HG03139 (cell line): Measurements from ENCODE around the gene OCA2.
"Not testable (repeated sequence)": the region's sequence is repeated elsewhere in the genome, so short reads cannot be mapped to it uniquely, and the experiment has no call there.

Experiments used
- ATAC-seq: cut with Tn5 transposase; IDR thresholded peaks from one replicate; pipeline ENCODE4 v1.9.1; 2021; ENCODE audit not compliant: unreplicated experiment

The OCA2 gene

DNA sequence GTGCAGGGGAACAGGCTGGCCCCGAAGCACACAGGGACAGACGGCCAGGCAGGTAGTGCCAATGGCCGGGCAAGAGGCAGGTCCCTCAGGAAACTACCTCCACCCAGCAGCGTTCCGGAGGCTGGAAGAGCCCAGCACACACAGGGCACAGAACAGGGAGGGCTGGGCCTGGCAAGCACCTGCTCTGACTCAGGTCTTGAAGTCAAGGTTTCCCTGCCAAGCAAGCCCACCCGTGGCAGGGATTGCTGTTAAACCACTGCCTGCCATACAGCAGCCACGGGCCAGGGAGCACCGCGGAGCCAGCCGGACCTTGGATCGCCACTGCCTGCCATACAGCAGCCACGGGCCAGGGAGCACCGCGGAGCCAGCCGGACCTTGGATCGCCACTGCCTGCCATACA, 22.5 kb upstream of the OCA2 start:
- not testable (repeated sequence) for ATAC-seq

DNA sequence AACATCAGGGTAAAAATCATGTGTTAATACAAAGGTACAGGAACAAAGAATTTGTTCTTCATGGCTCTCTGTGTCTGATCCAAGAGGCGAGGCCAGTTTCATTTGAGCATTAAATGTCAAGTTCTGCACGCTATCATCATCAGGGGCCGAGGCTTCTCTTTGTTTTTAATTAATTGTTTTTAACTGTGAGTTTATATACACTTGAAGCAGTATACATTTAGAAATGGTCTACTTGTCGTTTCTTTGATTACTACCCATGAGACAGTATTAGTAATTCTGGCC, 21.2 kb upstream of the OCA2 start:
- no peak for ATAC-seq

DNA sequence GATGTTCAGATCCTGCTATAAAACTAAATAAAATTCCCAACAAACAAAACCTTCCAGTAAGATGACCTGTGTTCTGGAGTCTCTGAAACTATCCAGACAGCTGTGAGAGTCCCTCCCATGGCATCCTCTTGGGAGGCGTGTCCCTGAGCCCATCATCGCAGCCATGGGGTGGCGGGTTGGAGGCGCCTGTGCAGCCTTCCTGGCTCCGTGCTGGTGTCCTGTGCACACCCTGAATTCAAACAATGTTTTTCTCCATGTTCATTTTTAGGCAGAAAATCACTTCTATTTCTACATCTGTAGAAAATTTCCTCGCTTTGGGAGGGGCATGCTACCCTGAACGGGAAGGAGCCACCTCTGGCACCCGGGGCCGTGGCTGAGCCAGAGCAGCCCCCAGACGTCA, 19.4 kb upstream of the OCA2 start:
- ATAC-seq, result no peak

DNA sequence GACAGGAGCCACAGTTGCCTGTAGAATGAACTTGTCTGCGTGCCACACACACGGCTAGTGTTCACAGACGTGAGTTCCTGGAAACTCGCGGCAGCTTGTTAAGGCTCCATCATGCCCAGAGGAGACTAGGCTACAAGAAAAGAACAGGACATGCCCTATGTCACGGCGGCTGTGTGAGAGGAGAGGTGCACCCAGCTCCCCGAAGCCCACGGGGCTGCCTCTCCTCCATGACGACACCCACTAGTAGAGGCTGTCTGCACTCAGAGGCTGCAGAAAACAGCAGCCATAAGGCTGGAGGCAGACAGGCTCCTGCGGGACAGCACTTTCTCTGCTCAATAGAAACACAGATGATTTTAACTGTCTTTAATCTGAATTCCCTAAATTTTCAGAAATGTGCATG, 19.0 kb upstream of the OCA2 start:
- no peak for ATAC-seq

DNA sequence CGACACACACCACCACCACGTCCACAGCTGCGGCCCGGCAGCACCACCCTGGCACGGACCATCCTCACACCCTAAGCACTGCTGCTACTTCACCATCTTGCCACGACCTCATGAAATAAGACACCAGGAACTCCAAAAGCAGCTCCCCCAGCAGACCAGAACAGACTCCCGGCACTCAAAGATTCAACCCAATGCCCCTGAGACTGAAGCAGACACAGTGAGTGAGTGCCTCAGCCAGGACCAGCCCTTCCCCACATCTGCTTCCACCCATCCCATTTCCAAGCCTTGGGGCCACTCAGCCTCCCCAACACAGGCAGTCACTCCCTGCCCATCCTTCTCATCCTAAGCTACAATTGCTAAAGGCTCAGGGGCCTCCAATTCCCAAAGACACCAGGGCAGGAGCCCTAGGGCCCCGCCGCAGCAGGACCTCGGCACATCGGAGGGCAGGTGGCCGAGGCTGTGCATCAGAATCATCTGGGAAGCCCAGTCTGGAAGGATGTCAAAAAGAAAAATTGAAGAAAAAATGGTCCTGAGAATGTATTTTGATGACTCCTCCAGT, 18.4 kb upstream of the OCA2 start:
- no peak for ATAC-seq

DNA sequence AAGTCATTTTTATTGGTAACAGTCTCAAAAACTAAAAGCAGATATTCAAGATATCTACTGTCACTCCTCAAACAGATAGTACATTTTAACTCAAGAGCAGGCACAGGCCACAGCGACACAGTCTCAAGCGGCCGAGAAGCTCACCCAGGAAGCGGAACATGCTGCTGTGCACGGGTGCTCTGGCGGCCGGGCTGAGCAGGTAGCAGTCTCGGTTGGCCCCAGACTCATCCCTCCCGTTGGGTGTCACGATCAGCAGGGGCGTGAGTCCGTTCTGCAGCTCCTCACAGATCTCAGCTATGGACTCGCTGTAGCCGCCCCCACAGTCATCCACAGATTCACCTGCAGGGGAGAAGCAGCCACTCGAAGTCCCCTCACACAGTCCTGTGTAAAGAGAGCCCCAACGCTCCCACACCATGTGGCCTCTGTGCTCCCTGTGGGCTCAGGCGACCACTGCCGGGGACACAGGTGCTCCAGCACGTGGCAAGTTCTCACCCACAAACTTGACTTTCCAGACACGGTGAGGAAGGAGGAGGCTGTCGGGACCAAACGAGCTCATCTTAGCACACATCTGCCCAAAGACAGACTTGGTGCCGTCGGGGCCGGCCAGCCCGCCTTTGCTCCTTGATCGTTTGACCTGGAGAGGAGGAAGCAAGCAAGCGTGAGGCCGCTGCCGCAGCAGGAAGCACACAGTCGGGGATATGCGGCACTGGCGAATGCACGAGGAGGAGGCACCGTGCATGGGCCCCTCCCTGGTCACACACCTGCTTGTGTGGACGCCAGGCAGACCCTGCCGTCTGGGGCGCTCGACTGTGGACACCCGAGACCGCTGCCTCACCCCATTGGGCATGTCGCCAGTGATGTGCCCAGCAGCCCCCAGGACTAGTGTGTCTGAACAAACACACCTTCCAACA, 17.7 kb upstream of the OCA2 start:
- no peak for ATAC-seq

DNA sequence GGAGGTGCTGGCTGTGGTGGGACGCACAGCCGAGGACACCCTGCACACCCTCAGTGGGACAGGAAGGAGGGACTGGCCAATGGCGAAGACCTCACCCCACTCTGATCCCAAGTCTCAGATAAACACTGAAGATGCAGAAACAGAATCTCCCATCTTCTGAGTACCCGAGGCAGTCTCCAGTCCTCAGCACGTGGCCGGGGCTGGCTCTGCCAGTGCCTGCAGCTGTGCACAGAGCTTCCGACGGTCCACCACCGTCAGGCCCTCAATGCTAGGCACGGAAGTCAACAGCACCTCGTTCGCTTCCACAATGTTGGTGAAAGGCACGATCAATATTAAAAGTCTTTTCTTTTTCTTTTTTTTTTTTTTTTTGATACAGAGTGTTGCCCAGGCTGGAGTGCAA, 16.8 kb upstream of the OCA2 start:
- no peak for ATAC-seq

DNA sequence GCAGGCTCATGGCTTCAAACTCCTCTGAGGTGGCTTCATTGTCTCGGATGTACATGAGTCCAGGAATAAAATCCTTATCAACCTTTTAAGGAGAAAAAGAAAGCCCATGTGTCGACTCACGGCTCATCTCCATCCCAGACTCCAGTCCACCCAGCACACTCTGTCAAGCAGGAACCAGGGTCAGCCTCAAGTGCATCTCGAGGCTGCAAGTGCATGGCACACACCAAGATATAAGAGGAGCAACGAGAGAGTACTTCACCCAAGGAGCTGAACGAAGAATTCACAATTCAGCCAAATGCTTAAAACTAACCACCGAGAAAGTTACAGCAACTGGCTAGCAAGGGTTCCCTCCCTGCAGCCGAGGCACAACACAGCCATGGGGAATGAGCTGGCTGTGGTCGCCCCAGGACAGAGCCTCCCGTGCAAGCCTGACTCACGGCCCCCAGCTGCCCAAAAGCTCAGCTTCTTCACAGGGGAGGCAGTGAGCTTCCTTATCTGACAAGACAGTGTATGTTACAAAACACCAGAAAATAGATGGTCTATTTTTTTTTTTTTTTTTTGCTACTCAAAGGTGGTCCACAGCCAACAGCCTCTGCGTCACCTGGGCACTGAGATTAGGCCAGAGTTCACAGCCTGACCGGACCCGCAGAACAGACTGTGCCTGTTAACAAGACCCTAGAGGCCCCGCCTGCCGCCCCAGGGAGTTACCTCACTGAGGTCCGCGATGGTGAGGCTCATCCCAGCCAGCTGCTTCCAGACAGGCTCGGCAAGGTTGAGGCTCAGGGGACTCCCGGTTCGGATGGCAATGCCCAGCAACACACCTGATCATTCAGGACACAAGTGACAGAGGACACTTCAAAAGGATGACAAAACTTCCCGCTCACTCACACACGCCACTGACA, 15.9 kb upstream of the OCA2 start:
- ATAC-seq, result no peak

DNA sequence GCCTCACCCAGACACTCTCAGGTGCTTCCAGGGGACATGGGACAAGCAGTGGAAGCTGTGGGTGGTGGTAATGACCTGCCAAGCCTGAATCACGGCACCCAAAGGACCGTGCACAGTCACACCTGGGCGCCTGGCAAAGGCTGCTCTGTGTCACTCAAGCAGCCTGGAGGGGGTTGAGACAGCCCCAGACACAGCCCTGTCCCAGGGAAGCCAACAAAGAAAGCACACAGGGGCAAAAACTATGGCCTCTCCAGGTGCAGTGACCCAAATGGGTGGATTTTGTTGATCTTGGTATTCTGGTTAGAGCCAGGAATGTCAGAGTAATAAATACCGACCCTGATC, 15.0 kb upstream of the OCA2 start:
- no peak for ATAC-seq

DNA sequence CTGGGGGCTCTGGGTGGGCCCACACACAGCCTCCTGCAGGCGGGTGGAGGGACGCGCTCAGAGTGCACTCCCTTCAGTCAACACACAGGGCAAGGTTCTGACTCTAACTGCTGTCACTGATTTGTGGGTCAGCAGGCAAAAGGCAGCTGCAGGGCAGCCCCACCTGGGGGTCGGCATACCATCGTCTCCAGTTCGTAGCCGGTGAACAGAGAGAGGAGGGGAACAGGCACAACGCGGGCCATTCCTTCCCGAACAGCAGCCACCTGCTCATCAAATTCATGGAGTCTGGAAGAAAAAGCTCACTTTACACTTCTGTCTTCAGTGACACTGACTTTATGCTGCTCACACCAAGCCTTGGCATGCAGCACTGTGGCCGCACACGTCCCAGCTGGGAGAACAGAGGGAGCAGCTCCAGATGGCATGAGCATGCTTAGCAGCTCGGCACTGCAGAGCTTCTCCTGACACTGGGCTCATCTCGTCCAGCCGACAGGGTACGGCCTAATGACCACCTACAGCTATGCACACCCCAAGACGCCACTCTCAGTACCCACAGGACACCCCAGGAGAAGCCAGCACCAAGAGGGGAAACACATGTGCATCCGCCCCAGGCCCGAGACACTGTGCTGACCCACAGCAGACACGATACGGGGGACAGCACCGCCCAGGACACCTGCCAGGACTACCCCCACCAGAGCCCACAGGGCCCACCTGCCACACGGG, 14.4 kb upstream of the OCA2 start:
- no peak for ATAC-seq

DNA sequence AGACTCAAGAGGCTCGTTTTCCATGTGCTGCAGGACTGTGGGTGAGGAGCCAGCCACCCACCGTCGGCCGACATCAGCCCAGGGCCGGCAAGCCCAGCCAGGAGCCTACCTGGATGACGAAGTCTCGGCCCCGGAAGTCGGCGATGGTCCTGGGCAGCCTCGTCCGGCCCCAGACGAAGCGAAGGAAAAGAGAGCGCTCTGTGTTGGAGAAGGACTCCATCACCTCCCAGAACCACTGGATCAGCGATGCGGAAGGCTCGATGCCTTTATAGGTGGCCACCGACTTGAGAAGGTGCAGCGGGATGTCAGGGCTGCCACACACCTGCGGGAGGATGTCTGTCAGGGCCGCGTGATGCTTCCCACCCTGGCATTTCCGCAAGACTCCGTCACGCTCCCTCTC, 13.8 kb upstream of the OCA2 start:
- no peak for ATAC-seq

DNA sequence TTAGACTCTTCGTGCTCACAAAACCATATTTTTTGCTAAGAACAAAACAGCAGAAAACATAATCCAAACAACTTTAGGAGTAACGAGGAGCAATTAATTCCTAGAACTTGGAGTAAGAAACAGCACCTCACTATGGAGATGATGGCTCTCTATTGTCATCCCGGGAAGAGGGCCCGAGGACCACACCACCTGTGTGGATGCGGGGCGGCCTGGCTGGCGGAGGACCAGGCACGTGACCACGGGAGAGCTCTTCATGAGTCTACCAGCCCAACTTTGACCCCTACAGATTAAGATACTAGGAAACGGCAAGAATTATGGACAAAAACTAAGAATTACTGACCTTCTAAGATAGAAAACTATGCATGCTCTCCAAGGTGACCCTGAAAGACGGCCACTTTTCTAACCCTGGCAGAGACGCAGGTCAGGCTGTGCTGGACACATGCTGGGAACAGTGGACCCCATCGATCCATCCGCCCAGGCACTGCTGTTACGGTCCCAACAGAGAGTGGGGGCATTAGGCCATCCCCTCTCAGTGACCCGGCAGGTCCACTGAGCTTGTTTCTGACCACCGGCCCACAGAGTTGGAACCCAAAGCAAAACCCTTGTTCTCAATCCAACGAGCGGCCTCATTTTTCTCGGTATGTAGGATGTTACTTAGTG, 13.1 kb upstream of the OCA2 start:
- no peak for ATAC-seq

DNA sequence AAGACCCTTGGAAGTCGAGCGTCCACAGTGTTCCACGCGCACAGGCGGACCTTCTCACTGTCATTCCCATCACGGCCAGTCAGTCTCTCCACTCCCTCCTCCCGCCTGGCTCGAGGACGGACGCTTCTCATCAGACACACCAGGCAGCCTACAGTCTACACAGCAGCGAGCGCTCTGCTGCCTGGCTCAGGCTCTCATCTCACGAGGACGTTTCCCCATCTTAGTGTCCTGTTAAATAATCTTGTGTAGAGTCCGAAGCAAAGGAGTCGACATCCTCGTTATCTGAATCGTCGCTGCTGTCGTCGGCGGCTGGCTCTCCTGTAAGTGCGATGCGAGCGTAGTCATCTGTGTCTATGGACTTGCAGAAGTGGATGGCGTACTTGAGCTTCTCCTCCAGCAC, 12.4 kb upstream of the OCA2 start:
- no peak for ATAC-seq

DNA sequence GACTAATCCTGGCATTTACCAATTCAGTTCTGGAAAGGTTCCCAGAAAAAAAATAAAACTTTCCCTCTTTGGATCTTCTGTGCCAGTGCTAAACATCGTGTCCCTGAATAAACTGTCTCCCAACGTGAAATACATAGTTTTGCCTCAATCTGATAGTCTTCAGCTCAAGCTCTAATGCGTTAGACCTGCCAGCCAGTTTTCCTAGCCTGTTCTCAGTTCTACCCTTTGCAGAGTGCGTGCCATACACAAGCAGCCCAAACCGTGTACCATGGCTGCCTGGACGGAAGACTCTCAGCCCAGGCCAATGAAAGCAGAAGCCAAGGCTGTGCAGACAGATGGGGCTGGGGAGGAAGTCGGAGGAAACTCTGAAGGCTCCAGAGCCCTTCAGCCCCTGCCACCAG, 11.4 kb upstream of the OCA2 start:
- ATAC-seq, result no peak

DNA sequence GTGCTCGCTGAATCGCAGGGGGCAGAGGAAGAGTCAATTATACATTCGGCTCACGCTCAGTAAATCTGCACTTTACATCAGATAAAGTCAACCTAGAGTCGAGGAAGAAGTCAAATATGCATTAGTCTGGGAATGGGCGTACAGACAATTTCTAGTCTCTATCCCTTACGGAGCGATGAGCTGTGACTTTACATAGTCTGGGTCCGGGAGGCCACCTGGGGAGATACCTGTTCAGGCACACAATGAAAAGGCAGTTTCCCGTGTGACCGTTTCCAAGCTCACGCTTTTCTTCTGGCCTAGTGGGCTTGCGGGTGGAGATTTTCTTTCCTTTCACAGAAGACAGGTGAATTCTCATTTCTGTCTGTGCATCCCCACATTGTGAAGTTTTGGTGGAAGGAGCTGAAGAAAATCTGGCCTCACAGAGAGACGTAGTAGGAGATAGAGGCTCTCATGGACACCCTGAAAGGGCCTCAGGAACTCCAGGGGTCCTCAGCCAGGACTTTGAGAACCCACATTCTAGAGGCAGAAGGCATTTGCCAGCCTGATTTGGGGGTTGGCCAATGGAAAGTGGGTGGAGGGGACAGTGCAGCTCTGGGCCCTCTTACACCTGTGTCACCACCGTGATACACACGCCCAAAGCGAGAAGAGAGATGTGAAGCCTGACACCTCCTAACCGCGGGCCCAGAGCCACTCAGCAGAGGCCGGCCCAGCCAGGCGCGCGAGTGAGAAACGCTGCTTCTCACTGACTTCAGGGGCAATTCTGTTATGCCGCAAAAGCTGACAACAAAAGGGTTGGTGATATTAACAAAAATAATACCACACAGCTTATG, 10.7 kb upstream of the OCA2 start:
- ATAC-seq, result no peak

DNA sequence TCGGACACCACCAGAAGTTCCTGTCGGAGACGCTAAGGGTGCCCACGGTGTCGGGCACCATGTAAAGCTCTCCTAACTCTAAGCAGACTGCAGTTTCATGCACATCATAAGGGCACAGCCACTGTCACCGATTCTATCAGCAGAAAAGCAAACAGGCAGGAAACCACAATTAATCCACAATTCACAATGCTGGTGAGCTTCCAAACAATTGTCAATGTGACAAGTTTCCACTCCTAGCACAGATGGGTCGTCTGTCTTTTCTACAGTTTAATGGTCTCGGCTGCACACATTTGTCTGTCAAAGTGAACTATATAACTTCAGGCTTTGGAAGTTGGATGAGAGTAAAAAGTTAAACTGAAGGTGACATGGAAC, 8.8 kb upstream of the OCA2 start:
- no peak for ATAC-seq

DNA sequence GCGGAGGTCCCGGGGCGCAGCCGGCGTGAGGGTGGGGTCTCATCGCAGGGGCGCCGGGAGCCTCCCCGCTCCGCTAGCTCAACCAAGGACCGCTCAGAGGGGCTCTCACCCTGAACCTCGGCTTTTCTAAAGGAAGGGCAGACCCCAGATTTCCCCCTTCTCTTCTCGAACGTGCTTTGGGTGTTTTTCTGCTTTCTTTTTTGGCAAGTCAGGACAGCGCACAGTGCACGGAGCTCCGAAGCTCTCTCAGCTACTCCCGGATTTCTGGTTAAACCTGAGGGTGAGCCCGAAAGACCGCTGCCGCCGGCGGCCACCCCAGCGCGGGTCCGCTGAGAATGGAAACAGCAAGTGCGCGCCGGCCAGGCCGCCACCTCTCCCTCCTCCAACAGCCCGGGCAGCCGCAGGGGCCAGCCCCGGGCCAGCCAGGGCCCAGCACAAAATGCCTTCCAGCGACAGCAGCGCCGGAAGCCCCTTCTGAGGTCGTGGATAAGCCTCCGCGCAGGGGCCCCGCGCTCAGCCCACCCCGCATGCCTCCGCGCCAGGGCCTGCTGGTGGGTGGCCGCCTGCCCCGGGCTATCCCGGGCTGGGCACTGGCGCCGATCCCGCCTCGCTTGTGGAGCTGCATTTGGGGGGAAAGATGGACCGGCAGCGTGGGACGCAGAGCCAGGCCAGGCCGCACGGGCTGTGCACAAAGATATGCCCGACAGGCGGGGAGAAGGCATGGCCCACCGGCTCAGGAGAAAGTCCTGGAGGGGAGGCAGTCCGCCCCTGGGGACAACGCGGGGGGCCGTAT, 8.2 kb upstream of the OCA2 start:
- ATAC-seq, result no peak

DNA sequence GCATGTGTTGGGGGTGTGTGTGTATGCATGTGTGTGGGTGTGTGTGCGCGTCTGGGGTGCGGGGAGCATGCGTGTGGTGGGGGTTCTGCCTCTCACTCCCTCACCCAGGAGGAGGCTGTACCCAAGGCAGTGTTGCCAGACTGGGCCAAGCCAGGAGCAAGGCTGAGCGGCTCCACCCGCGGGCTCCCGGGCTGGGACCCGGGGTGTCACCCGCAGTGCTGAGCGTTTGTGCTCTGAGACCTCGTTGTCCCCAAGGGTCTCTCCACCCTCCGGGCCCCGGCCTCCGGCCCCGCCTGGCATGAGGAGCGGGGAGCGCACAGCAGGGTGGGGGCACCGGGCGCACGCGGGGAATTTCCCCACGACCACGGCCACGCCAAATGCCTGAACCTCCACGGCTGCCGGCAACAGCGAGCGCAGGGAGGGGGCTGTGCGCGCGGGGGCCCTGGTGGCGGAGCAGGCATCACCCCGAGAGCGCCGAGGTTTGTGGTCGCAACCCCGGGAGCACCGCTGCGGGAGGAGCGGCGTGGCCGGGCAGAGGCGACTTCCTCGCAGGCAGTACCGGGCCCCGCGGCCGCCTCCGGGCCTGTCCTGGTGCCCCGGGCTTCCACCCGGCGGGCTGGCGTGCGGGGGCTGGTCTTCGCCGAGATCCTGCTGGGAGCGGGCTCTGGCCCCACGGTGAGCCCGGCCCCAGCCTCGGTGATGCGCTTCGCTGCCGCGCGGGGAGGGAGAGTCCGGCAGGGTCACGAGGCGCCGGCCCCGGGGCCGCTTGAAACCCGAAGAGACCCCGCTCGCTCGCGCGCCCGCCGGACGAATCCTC, 7.4 kb upstream of the OCA2 start:
- ATAC-seq, result no peak

DNA sequence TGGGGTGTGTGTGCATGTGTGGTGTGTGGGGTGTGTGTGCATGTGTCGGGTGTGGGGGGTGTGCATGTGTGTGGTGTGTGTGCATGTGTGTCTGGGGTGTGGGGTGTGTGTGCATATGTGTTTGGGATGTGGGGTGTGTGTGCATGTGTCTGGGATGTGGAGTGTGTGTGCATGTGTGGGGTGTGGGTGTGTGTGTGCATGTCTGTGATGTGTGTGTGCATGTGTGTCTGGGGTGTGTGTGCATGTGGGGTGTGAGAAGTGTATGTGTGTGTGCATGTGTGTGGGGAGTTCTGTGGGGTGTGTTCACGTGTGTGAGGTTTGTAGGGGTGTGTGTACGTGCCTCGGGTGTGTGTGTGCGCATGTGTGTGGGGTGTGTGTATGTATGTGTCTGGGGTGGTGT, 6.7 kb upstream of the OCA2 start:
- no peak for ATAC-seq
